ENCODE data around the gene SPOCK1.

- TF ChIP-seq, protein P1, sequence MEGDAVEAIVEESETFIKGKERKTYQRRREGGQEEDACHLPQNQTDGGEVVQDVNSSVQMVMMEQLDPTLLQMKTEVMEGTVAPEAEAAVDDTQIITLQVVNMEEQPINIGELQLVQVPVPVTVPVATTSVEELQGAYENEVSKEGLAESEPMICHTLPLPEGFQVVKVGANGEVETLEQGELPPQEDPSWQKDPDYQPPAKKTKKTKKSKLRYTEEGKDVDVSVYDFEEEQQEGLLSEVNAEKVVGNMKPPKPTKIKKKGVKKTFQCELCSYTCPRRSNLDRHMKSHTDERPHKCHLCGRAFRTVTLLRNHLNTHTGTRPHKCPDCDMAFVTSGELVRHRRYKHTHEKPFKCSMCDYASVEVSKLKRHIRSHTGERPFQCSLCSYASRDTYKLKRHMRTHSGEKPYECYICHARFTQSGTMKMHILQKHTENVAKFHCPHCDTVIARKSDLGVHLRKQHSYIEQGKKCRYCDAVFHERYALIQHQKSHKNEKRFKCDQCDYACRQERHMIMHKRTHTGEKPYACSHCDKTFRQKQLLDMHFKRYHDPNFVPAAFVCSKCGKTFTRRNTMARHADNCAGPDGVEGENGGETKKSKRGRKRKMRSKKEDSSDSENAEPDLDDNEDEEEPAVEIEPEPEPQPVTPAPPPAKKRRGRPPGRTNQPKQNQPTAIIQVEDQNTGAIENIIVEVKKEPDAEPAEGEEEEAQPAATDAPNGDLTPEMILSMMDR (conservative IDR thresholded peaks at IDR 0.05) = no peak
- TF ChIP-seq EZH2 (IDR thresholded peaks at IDR 0.05; ENCODE audit: low read depth) = no peak
These were observed 235.1 kb downstream of the SPOCK1 start for GRCh38 chr5:137264041-137264440.

Measured in PC-9 (cell line).